ENCODE data around the gene PEX11B.
"Not testable (repeated sequence)": the region's sequence is repeated elsewhere in the genome, so short reads cannot be mapped to it uniquely, and the experiment has no call there.

PEX11B gene

DNA sequence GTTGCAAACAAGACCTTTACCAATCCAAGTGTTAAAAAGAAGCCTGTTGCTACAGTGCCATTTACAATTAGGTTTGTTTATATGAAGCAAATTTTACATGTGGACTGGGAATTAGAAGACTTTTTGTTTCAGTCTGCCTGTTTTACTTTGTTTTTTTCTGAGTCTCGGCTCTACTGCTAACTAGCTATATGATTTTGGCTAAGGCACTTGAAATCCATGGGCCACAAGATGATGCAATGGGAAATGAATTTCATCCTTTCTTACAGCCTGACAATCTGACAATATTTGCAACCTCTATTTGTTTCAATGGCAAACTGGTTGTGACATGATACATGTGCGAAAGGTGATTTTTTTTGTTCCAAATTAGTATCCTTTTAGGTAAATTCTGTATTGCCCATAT, 3.7 kb upstream of the PEX11B start:
- H3K36me3 ChIP-seq (ENCODE audit: control insufficient read depth, insufficient read depth, low read length): peaks cover 1% of the 10 kb centered on the region
- no peaks in the 10 kb centered on the region for H3K27me3 ChIP-seq (replicated peaks; ENCODE audit: control insufficient read depth, insufficient read depth, low read length)
- DNase-seq (ENCODE audit: extremely low read depth, insufficient read length): no peak
- H3K4me3 ChIP-seq (replicated peaks; ENCODE audit: low read depth, low read length): no peak overlapping the region
- TF ChIP-seq, protein P1, sequence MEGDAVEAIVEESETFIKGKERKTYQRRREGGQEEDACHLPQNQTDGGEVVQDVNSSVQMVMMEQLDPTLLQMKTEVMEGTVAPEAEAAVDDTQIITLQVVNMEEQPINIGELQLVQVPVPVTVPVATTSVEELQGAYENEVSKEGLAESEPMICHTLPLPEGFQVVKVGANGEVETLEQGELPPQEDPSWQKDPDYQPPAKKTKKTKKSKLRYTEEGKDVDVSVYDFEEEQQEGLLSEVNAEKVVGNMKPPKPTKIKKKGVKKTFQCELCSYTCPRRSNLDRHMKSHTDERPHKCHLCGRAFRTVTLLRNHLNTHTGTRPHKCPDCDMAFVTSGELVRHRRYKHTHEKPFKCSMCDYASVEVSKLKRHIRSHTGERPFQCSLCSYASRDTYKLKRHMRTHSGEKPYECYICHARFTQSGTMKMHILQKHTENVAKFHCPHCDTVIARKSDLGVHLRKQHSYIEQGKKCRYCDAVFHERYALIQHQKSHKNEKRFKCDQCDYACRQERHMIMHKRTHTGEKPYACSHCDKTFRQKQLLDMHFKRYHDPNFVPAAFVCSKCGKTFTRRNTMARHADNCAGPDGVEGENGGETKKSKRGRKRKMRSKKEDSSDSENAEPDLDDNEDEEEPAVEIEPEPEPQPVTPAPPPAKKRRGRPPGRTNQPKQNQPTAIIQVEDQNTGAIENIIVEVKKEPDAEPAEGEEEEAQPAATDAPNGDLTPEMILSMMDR (IDR thresholded peaks at IDR 0.05; ENCODE audit: insufficient read depth, low read length, poor library complexity, severe bottlenecking): no peak

DNA sequence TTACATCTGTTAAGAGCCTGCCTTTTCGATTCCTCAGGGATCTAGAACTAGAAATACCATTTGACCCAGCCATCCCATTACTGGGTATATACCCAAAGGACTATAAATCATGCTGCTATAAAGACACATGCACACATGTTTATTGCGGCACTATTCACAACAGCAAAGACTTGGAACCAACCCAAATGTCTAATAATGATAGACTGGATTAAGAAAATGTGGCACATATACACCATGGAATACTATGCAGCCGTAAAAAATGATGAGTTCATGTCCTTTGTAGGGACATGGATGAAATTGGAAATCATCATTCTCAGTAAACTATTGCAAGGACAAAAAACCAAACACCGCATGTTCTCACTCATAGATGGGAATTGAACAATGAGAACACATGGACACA, 1.8 kb upstream of the PEX11B start:
- not testable (repeated sequence) for DNase-seq (ENCODE audit: extremely low read depth, insufficient read length); H3K4me3 ChIP-seq (replicated peaks; ENCODE audit: low read depth, low read length); H3K36me3 ChIP-seq (ENCODE audit: control insufficient read depth, insufficient read depth, low read length); H3K27me3 ChIP-seq (replicated peaks; ENCODE audit: control insufficient read depth, insufficient read depth, low read length)

DNA sequence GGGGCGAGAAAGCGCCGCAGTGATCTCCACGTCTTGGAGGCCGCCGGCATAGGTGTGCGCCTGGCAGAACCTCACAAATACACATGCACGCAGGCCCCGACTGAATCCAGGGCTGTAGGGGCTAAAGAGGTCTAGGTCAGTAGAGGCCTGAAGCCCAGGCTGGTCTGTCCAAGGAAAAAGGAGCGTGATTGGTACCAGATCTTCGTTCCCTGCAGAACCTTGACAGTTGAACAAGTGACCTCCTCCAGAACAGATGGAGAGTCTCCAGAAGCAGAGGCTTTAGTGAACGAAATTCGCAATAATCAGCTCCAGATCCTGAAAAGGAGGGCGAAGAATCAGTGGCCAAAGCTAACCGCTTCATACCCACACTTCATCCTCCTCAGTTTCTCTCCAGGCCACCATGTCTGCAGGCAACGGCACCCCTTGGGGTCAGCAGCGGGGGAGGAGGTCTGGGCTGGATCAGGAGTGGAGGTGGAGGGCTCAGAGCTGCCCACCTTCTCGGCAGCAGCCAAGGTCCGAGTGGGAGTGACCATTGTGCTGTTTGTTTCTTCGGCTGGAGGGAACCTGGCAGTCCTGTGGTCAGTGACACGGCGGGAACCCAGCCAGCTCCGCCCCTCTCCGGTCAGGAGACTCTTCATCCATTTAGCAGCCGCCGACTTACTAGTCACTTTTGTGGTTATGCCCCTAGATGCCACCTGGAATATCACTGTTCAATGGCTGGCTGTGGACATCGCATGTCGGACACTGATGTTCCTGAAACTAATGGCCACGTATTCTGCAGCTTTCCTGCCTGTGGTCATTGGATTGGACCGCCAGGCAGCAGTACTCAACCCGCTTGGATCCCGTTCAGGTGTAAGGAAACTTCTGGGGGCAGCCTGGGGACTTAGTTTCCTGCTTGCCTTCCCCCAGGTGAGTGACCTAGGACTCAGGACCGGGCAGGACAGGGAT, 749 bp upstream of the PEX11B start:
- H3K27me3 ChIP-seq (replicated peaks; ENCODE audit: control insufficient read depth, insufficient read depth, low read length): no peaks in the 10 kb centered on the region
- peak overlapping the region; percentile 85 for H3K4me3 ChIP-seq (replicated peaks; ENCODE audit: low read depth, low read length)
- peak; percentile 54 for DNase-seq (ENCODE audit: extremely low read depth, insufficient read length)
- peaks cover 2% of the 10 kb centered on the region for H3K36me3 ChIP-seq (ENCODE audit: control insufficient read depth, insufficient read depth, low read length)
- TF ChIP-seq, protein P1 (IDR thresholded peaks at IDR 0.05; ENCODE audit: insufficient read depth, low read length, poor library complexity, severe bottlenecking): no peak

DNA sequence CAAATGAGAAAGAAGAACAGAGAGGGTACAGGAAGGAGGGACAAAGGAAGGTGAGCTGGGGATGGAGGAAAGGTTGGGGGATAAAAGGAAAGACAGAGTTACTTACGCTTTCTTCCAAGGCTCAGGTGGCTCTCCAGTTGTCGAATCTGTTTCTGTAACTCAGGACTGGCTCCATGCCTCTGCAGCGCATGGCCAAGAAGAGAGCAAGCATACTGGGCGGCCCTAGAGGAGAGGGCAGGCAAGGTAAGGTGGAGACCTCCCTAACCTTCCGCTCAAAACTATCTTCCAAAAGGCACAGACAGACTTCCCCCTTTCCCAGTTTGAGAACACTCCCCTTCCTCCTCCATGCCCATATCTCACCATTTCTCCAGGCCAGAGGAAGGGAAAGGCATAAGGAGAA, 922 bp downstream of the PEX11B start:
- no peak for DNase-seq (ENCODE audit: extremely low read depth, insufficient read length)

DNA sequence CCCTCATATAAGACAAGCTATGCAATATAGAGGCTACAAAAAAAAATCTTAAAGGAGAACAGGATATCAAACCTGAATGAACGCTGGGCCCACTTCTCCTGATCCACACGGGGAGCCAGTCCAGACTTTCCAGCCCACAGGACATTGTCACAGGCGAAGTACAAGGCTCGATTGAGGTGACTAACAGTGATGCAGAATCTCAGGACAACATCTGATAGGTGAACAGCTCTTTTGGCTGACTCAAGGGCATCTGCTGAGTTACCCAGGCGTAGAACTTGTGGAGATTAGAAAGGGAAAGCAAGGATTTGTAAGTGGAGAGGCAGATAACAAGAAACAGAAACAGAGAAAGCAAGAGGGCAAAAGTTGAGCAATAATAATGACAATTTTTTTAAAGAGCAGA, 1.8 kb downstream of the PEX11B start:
- Histone ChIP-seq H3K36me3 (ENCODE audit: control insufficient read depth, insufficient read depth, low read length) (peaks cover 4% of the 10 kb centered on the region), H3K4me3 (replicated peaks; ENCODE audit: low read depth, low read length) (no peak overlapping the region), H3K27me3 (replicated peaks; ENCODE audit: control insufficient read depth, insufficient read depth, low read length) (no peaks in the 10 kb centered on the region)
- TF ChIP-seq, protein P1 (IDR thresholded peaks at IDR 0.05; ENCODE audit: insufficient read depth, low read length, poor library complexity, severe bottlenecking): no peak
- DNase-seq (ENCODE audit: extremely low read depth, insufficient read length): no peak

More for the DNA sequence above, 922 bp downstream of the PEX11B start:
- Histone ChIP-seq H3K27me3 (replicated peaks; ENCODE audit: control insufficient read depth, insufficient read depth, low read length) (no peaks in the 10 kb centered on the region), H3K36me3 (ENCODE audit: control insufficient read depth, insufficient read depth, low read length) (peaks cover 2% of the 10 kb centered on the region), H3K4me3 (replicated peaks; ENCODE audit: low read depth, low read length) (peak overlapping the region; percentile 85)
- TF ChIP-seq, protein P1 (IDR thresholded peaks at IDR 0.05; ENCODE audit: insufficient read depth, low read length, poor library complexity, severe bottlenecking): no peak

DNA sequence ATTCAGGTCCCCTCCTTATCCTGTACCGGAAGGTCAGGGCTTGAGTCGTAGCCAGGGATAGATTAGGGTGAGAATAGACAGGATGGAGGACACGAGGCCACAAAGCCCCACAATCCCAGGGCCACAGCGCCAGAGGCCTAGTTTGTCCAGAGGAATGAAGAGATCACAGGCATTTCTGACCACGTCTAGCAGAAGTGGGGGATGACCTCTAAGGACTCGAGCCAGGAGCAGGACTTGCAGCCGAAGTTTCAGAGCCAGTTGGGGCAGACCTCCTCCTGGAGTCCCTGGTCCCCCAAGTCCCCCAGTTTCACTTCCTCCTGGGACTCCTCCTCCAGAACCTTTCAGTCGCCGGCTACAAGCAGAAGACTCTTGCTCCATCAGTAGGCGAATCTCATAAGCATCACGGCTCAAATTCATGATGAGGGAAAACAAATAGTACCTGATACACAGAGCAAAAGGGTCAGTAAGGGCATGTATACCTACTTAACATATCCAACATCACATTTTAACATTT, 6.3 kb downstream of the PEX11B start:
- Histone ChIP-seq H3K36me3 (ENCODE audit: control insufficient read depth, insufficient read depth, low read length) (peaks cover 4% of the 10 kb centered on the region), H3K27me3 (replicated peaks; ENCODE audit: control insufficient read depth, insufficient read depth, low read length) (no peaks in the 10 kb centered on the region), H3K4me3 (replicated peaks; ENCODE audit: low read depth, low read length) (no peak overlapping the region)
- TF ChIP-seq, protein P1 (IDR thresholded peaks at IDR 0.05; ENCODE audit: insufficient read depth, low read length, poor library complexity, severe bottlenecking): no peak
- no peak for DNase-seq (ENCODE audit: extremely low read depth, insufficient read length)

All from GM06990 (cell line).